Liver (tissue), 3 donors: Measurements from ENCODE around the gene RNF144A.

Experiments
- CTCF ChIP-seq: fragments of 150-350 bp; IDR thresholded peaks from 2 replicates; pipeline ENCODE4 v1.5.1; 2017; ENCODE audit warnings: improper control_type of control experiment, low read depth, low read length; ENCODE audit not compliant: missing input control
- MAX ChIP-seq: IDR thresholded peaks from 2 replicates; pipeline ENCODE4 v1.6.1; 2016; ENCODE audit warnings: antibody characterized with exemption
- REST ChIP-seq: IDR thresholded peaks from 2 replicates; pipeline ENCODE4 v1.6.1; 2016; ENCODE audit warnings: antibody characterized with exemption, mild to moderate bottlenecking
- SP1 ChIP-seq: IDR thresholded peaks from 2 replicates; pipeline ENCODE4 v1.6.1; 2018; ENCODE audit warnings: antibody characterized with exemption, mild to moderate bottlenecking
- donor health status: healthy.
- donor health status: healthy.

DNA sequence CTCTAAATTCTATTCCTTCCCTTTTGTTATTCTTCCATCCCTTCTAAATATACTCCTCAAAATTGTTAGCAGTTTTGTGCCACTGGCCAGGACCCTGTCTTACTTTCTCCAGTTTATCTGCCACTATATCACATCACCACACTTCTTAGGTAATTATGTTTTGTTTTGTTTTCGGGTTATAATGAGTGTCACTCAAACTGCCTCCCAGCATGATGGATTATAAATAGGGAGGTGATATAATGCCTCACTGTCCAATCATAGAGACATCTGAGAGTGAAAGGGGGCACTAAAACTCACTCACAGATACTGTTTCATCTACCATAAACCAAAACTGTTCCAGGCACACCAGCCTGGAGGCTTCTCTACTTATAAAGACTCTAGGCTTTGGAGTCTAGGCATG, 36.2 kb upstream of the RNF144A start:
- TF ChIP-seq SP1 (no peak), CTCF (no peak), REST (no peak), MAX (no peak)
